HepG2 (cell line): Measurements from ENCODE around the gene WDR27. TPM values are rescaled to one million over a fixed set of nuclear protein-coding genes. Genes with fewer than 3 reads are reported as not detected.

ENCODE experiments used
- FIP1L1 ChIP-seq: fragments of 200-400 bp; formaldehyde crosslinking; IDR thresholded peaks from 2 replicates; pipeline ENCODE4 v1.6.1; 2018; ENCODE audit warnings: low read depth, mild to moderate bottlenecking, low read length, moderate library complexity, borderline replicate concordance; ENCODE audit not compliant: insufficient read depth
- HNRNPLL ChIP-seq: fragments of 200-400 bp; formaldehyde crosslinking; IDR thresholded peaks from 2 replicates; pipeline ENCODE4 v1.6.1; 2017; ENCODE audit warnings: mild to moderate bottlenecking, low read depth, low read length; ENCODE audit not compliant: poor library complexity, severe bottlenecking
- IRX3 ChIP-seq: sonication (generic); formaldehyde crosslinking; IDR thresholded peaks from 2 replicates; pipeline ENCODE4 v1.8.1; 2023; ENCODE audit warnings: mild to moderate bottlenecking, low read depth, missing genetic modification reagents, borderline replicate concordance
- KLF13 ChIP-seq: sonication (generic); formaldehyde crosslinking; IDR thresholded peaks from 2 replicates; pipeline ENCODE4 v1.4.0; 2020; ENCODE audit warnings: mild to moderate bottlenecking, missing genetic modification reagents
- KLF16 ChIP-seq, 2 experiments: sonication (generic) in 1 of 2; formaldehyde crosslinking in 1 of 2; IDR thresholded peaks; 2 replicates each; pipeline versions ENCODE4 v1.6.1 to v1.8.0; 2016 to 2023; ENCODE audit warnings: missing genetic modification reagents in 2 of 2, missing compliant biosample characterization in 1 of 2
- ZUFSP ChIP-seq: sonication (generic); formaldehyde crosslinking; IDR thresholded peaks from 2 replicates; pipeline ENCODE4 v1.9.0; 2021; ENCODE audit warnings: missing genetic modification reagents, mild to moderate bottlenecking, borderline replicate concordance
- polyA plus RNA-seq, 8 experiments: library from polyadenylated mRNA; depleted of rRNA in 3 of 8; stranded (reverse) in 7 of 8; unstranded in 1 of 8; fragments of >200 nt; fragmentation: Illumina TruSeq in 4 of 8; extraction: Trizol in 4 of 8; gene quantifications; 2 replicates each; pipeline versions ENCODE4 v1.2.1 to v1.2.3, GENCODE V29; 2011 to 2016; ENCODE audit warnings: low read depth in 4 of 8, missing spikeins in 1 of 8, mixed read lengths in 1 of 8; ENCODE audit not compliant: insufficient read depth in 1 of 8
- total RNA-seq, 5 experiments: library from RNA; depleted of rRNA; stranded (reverse); fragments of >200 nt; fragmentation: Illumina TruSeq; extraction: Trizol; gene quantifications; 2 replicates each; pipeline ENCODE4 v1.2.3, GENCODE V29; 2016; ENCODE audit warnings: low read depth in 1 of 5
- TF ChIP-seq, protein P1 (sequence below): sonication (generic); formaldehyde crosslinking; IDR thresholded peaks from 2 replicates; pipeline ENCODE4 v1.5.0; 2020; ENCODE audit warnings: mild to moderate bottlenecking, low read depth, missing genetic modification reagents, borderline replicate concordance
- TF ChIP-seq, protein P2 (sequence below): sonication (generic); formaldehyde crosslinking; IDR thresholded peaks from 2 replicates; pipeline ENCODE4 v1.5.0; 2020; ENCODE audit warnings: mild to moderate bottlenecking, missing genetic modification reagents
- TF ChIP-seq, protein P3 (sequence below): sonication (generic); formaldehyde crosslinking; IDR thresholded peaks from 2 replicates; pipeline ENCODE4 v1.5.1; 2020; ENCODE audit warnings: missing genetic modification reagents, mild to moderate bottlenecking, borderline replicate concordance
- TF ChIP-seq, protein P4 (sequence below): sonication (generic); formaldehyde crosslinking; IDR thresholded peaks from 2 replicates; pipeline ENCODE4 v1.5.0; 2020; ENCODE audit warnings: mild to moderate bottlenecking, missing genetic modification reagents, borderline replicate concordance
- TF ChIP-seq, protein P5 (sequence below): sonication (generic); formaldehyde crosslinking; IDR thresholded peaks from 2 replicates; pipeline ENCODE4 v1.4.0; 2020; ENCODE audit warnings: missing genetic modification reagents

The WDR27 gene
- total and polyA plus RNA-seq, 2 of the 13 experiments (the other 11 are each of a cell fraction or from before 2014, with no cell fraction given), result 34.1 to 80.3 TPM

DNA sequence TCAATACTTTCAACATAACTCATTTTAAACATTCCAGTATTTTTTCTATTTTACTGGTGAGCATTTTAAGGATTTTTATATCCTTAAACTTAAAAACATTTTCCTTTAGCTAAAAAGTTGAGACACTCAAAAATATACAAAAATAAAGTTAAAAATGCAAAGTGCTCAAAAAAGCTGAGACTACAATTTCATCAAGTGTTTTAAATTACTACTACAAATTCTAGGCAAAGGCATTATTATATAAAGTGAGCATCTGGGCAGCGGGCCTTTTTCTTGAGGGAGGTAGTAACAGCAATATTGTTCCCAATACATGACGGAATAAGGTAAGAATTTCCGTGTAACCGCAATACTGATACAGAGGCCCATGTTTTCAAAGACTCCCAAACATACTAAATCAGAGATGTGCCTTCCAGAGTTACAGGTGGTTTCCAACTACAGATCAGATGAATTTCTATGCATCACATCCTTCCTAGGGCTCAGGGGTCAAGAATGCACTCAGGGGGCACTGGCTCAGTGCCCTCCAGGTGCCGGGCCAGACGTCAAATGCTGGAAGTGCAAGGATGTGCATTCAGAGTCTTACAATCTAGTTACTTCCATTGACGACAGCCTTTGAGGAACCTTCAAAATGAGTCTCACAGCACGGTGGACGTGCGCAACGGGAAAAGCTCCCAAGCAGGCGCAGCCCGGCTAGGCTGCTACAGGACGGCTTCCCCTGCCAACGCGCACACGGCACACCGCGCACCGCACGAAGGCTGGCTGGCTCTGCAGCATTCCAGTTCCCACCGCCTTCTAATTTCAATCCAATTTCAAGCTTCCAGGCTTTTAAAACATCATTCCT is 20.8 kb upstream of the WDR27 start (continued):
- TF ChIP-seq HNRNPLL (peak; percentile 72), FIP1L1 (no peak), IRX3 (CRISPR knock-in tag) (no peak), KLF16 (CRISPR knock-in tag; IDR thresholded peaks at IDR 0.05) (0 out of 4 replicates have a peak, but pooled peaks of 1 of the 2 experiments have one; percentile 34), ZUFSP (no peak), KLF13 (0 out of 2 replicates have a peak, but pooled peaks have one; percentile 27)
- TF ChIP-seq, protein P1, sequence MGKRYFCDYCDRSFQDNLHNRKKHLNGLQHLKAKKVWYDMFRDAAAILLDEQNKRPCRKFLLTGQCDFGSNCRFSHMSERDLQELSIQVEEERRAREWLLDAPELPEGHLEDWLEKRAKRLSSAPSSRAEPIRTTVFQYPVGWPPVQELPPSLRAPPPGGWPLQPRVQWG, result no peak
- TF ChIP-seq, protein P2, sequence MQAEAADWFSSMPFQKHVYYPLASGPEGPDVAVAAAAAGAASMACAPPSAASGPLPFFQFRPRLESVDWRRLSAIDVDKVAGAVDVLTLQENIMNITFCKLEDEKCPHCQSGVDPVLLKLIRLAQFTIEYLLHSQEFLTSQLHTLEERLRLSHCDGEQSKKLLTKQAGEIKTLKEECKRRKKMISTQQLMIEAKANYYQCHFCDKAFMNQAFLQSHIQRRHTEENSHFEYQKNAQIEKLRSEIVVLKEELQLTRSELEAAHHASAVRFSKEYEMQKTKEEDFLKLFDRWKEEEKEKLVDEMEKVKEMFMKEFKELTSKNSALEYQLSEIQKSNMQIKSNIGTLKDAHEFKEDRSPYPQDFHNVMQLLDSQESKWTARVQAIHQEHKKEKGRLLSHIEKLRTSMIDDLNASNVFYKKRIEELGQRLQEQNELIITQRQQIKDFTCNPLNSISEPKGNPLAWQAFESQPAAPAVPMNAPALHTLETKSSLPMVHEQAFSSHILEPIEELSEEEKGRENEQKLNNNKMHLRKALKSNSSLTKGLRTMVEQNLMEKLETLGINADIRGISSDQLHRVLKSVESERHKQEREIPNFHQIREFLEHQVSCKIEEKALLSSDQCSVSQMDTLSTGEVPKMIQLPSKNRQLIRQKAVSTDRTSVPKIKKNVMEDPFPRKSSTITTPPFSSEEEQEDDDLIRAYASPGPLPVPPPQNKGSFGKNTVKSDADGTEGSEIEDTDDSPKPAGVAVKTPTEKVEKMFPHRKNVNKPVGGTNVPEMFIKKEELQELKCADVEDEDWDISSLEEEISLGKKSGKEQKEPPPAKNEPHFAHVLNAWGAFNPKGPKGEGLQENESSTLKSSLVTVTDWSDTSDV (CRISPR knock-in tag), result peak; percentile 53; the same call in 1 of the 2 replicates
- TF ChIP-seq, protein P3, sequence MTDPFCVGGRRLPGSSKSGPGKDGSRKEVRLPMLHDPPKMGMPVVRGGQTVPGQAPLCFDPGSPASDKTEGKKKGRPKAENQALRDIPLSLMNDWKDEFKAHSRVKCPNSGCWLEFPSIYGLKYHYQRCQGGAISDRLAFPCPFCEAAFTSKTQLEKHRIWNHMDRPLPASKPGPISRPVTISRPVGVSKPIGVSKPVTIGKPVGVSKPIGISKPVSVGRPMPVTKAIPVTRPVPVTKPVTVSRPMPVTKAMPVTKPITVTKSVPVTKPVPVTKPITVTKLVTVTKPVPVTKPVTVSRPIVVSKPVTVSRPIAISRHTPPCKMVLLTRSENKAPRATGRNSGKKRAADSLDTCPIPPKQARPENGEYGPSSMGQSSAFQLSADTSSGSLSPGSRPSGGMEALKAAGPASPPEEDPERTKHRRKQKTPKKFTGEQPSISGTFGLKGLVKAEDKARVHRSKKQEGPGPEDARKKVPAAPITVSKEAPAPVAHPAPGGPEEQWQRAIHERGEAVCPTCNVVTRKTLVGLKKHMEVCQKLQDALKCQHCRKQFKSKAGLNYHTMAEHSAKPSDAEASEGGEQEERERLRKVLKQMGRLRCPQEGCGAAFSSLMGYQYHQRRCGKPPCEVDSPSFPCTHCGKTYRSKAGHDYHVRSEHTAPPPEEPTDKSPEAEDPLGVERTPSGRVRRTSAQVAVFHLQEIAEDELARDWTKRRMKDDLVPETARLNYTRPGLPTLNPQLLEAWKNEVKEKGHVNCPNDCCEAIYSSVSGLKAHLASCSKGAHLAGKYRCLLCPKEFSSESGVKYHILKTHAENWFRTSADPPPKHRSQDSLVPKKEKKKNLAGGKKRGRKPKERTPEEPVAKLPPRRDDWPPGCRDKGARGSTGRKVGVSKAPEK, result peak; percentile 30; the same call in 1 of the 2 replicates
- TF ChIP-seq, protein P4, sequence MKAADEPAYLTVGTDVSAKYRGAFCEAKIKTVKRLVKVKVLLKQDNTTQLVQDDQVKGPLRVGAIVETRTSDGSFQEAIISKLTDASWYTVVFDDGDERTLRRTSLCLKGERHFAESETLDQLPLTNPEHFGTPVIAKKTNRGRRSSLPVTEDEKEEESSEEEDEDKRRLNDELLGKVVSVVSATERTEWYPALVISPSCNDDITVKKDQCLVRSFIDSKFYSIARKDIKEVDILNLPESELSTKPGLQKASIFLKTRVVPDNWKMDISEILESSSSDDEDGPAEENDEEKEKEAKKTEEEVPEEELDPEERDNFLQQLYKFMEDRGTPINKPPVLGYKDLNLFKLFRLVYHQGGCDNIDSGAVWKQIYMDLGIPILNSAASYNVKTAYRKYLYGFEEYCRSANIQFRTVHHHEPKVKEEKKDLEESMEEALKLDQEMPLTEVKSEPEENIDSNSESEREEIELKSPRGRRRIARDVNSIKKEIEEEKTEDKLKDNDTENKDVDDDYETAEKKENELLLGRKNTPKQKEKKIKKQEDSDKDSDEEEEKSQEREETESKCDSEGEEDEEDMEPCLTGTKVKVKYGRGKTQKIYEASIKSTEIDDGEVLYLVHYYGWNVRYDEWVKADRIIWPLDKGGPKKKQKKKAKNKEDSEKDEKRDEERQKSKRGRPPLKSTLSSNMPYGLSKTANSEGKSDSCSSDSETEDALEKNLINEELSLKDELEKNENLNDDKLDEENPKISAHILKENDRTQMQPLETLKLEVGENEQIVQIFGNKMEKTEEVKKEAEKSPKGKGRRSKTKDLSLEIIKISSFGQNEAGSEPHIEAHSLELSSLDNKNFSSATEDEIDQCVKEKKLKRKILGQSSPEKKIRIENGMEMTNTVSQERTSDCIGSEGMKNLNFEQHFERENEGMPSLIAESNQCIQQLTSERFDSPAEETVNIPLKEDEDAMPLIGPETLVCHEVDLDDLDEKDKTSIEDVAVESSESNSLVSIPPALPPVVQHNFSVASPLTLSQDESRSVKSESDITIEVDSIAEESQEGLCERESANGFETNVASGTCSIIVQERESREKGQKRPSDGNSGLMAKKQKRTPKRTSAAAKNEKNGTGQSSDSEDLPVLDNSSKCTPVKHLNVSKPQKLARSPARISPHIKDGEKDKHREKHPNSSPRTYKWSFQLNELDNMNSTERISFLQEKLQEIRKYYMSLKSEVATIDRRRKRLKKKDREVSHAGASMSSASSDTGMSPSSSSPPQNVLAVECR, result peak; percentile 73
- TF ChIP-seq, protein P5, sequence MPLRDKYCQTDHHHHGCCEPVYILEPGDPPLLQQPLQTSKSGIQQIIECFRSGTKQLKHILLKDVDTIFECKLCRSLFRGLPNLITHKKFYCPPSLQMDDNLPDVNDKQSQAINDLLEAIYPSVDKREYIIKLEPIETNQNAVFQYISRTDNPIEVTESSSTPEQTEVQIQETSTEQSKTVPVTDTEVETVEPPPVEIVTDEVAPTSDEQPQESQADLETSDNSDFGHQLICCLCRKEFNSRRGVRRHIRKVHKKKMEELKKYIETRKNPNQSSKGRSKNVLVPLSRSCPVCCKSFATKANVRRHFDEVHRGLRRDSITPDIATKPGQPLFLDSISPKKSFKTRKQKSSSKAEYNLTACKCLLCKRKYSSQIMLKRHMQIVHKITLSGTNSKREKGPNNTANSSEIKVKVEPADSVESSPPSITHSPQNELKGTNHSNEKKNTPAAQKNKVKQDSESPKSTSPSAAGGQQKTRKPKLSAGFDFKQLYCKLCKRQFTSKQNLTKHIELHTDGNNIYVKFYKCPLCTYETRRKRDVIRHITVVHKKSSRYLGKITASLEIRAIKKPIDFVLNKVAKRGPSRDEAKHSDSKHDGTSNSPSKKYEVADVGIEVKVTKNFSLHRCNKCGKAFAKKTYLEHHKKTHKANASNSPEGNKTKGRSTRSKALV (CRISPR knock-in tag), result peak; percentile 97; the same call in 1 of the 2 replicates
